RKO (cell line): ENCODE results near the gene FRMD4B.

Experiments
- DNase-seq: peaks from one replicate; pipeline ENCODE4 v3.0.0-alpha.2; 2016; ENCODE audit warnings: low spot score

The FRMD4B gene

DNA sequence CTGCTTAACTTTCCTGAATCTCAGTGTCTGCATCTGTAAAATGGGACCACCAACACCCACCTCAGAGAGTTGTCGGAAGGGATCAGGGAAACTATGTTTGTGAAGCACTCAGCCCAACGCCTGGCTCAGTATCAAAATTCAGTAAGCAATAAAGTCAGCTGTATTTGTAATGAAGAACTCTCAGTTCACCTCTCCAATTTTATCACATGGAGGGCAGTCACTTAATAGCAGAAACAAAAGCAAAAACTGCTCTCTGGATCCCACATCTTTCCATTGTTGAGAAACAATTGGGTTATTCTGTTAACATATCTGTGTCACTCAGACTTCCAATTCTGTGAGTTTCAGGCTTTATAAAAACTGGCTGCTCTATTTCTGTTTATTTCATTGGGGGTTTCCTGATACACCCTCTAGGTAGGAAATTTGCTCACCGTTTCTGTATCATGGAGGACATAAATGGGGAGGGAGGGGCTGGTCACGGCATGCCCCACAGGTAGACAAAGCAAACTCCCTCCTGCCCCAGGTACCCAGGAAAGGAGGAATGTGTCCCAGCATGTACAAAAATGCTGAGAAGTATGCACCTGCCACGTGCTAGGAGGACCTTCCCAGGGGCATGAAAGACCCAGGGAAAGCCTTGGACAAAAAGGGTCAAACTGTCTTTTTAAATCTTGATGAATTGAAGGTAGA is 182.1 kb downstream of the FRMD4B start:
- no peak for DNase-seq

DNA sequence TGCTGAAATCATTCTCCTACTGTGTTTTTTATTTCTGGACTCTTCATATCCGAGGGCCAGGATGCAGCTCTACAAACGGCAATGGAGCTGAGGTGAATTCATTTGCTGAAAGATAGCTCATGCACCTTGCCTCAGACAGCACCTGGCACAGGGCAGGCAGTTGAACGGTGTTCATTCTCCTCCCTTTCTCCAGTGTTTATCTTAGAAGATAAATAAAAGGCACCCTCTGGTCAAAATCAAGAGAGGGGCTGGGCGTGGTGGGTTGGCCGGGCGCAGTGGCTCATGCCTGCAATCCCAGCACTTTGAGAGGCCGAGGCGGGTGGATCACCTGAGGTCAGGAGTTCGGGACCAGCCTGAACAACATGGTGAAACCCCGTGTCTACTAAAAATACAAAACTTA is 184.2 kb downstream of the FRMD4B start:
- DNase-seq: no peak

DNA sequence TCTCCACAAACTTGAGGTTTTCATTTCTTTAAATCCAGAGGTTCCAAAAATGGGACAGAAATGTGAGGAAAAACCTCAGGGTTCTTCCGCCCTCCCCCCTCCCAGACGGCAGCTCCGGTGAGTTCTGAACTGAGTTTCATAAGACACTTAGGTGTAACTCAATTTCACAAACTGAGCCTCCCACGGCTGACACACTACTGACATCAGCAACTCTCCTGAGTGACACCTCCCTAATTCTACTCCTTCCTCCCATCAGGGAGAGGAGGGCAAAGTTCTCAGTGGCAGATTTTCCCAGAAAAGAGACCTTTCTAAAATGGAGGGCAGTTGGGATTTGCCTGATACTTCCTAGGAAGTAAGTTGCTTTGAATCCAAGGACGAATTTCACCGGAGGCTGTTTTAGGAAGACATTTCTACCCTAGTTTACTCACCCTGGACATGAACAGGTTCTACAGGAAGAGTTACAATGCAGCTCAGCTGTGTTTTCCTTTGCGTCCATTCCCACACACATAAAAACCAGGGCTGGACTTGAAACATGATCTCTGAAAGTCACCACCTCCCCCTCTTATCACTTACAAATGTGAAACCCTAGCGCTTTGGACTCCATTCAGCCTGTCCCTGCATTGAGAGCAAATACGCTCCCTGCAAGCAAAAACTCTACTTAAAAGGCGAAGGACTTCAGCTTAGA is 185.4 kb downstream of the FRMD4B start:
- DNase-seq: no peak

DNA sequence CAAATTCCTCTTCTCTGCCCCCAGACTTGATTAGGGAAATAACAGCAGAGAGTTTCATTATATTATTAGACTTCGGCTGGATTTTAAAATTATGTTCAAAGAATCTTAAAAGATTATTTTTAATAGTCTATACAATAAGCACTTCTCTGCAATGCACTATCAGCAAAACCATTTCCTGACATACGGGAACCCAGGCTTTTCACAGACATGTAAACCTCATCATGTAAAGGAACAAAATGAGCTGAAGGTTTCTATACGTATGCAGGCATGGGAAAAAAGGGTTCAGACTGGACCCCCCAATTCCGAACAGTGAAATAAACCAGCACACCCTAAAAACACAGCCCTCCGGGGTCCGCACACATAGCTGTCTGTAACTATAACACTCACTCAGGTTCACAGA is 185.9 kb downstream of the FRMD4B start:
- no peak for DNase-seq

DNA sequence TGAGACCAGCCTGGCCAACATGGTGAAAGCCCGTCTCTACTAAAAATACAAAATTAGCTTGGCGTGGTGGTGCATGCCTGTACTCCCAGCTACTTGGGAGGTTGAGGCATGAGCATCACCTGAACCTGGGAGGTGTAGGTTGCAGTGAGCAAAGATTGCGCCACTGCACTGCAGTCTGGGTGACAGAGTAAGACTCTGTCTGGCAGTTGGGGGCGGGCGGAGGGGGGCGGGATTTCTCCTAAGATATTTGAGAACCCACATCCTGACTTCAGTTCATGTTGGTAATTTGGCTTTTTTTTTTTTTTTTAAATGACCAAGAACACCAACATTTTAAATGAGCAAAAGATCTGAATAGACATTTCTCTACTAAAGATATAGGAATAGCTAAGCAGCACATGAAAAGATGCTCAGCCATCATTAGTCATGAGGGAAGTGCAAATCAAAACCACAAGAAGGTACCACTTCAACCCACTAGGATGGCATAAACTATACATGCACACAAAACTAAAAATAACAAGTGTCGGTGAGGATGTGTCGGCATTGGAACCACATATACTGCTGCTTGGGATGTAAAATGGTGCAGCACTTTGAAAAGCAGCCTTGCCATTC is 187.9 kb downstream of the FRMD4B start:
- no peak for DNase-seq

DNA sequence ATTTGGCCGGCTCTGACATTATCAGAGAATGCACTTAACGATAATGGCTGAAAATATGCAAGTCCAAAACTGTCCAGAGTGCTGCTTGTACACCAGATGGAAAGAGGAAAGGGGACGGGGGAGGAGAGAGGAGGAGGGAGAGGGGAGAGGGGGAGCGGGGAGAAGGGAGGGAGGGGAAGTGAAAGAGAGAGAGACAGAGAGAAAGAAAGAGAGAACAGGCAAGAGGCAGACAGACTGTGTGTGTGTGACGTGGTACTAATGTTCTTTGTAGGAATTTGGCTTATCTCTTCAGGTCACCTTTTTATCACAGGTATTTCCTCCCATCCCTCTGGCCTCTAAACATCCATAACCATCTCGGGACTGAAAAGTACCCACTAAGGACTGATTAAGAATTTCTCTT is 188.4 kb downstream of the FRMD4B start:
- no peak for DNase-seq

DNA sequence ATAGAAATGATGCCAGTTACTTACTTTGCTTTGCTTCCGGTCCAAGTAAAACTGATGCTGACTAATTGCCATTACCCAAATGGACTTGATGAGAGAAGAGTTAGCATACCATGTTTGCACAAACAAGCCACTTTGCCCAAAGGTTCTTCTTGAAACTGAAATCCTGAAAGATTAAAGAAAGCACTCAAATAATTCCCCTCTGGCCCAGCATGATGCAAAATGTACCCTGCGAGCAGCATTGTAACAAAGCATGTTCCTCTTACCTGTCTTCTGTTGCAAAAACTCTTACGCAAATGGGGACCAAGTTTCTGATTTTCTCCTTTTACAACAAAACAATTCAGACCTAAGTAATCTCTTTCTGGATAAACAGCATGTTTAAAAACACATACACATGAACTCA is 189.0 kb downstream of the FRMD4B start:
- no peak for DNase-seq

DNA sequence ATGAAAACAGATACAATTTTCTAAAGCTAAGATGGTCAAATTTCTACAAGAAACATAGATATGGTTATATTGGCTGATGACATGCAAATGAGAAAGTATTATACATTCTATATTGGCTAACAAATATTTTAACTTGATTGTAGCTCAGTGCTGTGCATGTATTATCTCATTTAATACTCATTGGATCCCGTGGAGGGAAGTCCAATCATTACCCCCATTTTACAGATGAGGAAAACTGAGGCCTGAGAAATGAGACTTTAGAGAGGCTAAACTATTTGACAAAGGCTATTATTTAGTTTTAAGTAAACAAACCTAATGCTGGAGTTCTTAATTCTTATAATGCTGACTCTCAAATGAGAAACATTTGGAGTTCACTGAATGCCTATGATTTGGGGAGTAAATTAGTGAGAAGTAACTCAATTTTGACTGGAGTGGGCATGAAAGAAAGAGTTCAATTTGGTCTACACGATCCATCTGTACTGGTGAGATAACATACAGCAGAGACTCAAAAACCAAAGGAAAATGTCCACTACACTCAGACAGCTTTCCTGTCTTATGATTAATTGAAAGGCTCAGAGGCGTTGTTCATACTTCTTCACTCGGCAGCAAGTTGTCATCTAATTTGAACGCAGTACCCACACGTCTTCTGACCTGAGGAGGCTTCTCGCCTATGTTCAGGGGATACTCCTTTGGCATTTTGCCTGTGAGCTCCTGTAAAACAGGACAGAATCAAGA is 191.3 kb downstream of the FRMD4B start:
- no peak for DNase-seq

DNA sequence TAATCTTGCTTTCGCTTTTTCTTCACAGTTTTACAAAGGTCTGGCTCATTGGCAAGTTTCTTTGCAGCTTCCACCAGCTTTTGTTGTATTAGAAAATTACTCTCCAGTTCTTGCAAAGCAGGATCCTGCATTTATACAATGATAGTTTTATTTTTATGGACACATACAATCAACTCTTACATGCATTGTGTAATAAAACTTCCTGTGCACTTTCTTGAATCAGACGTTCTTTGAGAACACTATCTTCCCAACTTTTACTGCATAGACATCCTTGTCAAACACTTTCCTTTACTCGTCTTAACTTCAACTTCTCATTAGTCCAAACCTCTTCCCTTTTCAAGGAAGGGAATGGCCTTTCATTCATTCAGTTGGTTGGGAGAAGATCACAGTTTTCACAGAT is 192.1 kb downstream of the FRMD4B start:
- no peak for DNase-seq

DNA sequence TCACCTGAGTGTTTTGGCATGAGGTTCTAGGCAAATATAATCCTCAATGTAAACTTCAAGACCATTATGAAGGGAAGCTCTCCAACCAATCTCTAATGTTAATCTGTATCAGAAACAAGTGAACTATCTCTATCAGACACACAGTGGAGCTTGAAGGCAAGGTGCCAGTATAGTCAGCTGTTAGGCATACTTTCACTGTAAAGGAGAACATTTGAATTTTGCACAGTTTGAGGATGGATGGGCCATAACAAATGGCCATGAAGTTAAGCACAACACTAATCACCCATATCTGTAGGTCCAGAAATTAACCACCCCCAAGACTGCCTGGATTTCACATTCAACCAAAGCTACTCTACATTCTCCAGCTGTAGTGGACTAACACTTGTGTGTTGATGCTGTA is 194.4 kb downstream of the FRMD4B start:
- no peak for DNase-seq

DNA sequence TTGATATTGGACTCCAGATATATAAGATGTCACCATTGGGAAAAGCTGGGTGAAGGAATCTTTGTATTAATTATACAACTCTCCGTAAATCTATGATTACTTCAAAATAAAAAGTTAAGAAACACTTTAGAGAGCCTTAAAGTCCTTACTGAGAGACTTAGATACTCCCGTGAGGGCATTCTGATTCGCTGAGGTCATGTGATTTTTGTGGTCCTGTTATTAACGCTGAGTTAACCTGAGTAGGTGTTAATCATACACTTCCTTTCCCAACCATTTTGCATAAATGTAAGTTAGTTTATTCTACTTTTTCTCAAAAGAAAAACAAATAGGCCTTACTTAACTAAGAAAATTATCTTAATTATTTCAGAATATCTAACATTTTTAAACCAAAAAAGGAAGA is 196.4 kb downstream of the FRMD4B start:
- no peak for DNase-seq

DNA sequence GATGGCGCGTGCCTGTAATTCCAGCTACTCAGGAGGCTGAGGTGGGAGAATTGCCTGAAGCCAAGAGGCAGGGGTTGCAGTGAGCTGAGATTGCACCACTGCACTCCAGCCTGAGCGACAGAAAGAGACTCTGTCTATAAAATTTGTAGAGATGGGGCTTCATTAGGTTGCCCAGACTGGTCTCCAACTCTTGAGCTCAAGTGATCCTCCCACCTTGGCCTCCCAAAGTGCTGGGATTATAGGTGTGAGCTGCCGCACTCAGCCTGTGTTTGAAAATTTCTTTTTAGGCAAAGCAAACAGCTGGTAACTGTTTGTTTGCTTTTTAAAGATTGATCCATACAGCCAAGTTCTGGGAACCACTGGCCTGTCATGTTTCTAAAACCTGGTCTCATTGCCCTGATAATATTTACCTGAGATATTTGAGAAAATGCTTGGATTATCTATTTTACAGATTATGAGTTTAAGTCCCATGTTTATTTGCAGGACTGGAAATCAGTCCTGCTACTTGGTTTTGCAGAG is 199.3 kb downstream of the FRMD4B start:
- no peak for DNase-seq

DNA sequence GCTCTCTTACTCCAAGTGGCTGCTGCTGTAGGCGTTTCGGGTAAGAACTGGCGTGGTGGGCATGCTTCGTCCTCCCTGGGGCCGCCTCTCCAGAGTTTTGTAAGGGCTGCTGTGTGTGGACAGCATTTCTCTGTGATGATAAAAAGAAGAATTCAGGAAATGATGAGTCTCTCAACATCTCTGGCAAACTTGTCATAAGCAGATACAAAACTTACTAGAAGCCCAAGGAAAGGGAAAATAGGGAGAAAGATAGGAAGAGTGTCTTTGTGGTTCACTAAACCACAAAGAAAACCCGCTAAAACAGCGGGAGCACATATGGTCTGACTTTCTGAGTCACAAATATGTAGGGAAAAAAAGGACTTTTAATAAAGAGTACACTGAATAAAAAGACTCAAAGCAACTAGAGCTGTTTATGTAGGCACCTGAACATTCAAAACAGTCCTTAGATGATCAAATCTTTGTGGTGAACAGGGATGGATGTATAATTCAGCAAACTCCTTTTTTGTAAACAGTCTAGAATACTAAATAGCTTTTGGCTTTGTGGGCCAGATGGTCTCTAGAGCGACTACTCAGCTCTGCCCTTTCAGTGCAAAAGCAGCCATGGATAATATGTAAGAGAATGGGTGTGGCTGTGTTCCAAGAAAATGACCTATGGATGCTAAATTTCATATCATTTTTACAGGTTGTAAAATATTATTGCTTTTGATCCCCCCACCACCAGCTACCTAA is 203.1 kb downstream of the FRMD4B start:
- no peak for DNase-seq

DNA sequence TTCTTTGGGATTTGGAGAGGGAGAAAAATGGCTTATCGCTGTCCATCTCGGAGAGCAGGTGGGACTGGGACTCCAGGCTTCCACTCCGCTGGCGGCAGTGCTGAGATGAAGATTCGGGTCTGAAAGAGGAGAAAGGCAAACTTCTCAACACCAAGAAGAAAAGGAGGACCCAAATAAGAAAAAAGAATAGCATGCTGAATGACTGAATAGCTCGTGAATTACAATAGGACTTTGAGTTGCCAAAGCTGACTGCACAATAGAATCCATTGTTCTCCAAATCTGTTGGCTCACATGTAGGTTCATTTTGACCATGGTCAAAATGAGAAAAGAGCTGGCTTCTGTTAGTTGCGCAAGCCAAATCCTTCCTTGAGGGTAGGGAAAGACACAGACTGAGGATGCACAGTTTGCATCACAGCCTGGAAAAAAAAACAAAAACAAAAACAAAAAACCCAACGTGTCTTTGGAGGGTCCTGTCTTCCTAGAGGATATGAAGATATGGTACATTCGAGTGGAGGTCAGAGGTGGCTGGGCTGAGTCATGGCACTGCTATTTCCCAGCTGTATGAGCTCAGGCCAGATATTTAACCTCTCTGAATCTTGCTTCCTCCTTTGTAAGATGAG is 204.2 kb downstream of the FRMD4B start:
- no peak for DNase-seq

DNA sequence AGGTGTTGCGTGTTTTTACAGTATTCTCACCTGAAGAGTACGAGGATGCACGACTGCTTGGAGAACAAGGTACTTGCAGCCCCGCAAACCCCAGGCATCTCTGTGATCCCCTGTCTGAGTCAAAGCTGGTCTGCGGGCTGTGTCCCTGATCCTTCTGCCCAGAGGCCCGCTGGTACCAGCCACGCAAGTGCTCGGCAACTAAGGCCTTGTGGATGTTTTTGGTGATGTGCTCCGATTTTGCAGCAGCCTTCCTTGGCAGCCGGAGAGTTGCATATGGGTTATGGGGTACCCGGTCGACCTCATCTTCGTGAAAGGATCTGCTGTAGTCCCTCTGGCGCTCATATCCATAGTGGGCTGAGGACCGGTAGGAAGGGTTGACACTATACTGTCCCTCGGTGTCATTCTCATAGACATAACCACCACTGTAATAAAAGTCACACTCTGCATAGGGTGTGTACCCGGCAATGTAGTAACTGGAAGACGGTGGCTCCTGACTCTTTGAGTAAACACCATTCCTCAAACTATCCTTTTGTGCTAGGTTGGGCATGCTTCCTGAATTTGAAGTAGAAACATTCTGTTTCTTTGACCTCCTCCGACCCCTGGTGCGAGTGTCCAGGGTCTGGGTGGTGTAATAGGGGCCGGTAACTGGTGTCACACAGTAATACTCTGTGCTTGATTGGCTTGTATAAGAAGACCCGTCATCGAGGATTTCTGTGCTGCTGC is 204.9 kb downstream of the FRMD4B start:
- DNase-seq: no peak

DNA sequence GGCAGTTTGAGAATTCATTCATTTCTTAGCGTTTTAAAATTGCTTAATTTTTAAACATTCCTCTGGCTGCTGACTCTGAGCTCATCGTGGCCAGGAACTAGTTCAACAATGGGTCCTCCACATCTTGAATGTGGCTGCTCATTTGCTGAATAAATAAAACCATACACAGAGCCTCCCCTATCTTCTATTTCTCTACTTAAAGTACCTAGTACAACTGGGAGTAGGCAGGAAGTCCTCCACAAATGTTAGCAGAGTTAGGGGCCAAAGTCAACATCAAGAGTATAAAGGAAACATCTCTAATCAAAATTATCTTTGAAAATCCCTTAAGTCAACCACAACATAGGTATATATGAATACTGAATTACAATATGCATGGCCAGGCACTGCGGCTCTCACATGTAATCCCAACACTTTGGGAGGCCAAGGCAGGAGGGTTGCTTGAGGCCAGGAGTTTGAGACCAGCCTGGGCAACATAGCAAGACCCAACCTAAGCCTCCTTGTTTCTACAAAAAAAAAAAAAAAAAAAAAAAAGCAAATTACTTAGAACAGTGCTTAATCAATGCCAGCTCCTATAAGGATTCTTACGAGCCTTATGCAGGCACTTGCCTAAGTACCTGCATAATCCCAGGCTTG is 206.0 kb downstream of the FRMD4B start:
- DNase-seq: no peak

DNA sequence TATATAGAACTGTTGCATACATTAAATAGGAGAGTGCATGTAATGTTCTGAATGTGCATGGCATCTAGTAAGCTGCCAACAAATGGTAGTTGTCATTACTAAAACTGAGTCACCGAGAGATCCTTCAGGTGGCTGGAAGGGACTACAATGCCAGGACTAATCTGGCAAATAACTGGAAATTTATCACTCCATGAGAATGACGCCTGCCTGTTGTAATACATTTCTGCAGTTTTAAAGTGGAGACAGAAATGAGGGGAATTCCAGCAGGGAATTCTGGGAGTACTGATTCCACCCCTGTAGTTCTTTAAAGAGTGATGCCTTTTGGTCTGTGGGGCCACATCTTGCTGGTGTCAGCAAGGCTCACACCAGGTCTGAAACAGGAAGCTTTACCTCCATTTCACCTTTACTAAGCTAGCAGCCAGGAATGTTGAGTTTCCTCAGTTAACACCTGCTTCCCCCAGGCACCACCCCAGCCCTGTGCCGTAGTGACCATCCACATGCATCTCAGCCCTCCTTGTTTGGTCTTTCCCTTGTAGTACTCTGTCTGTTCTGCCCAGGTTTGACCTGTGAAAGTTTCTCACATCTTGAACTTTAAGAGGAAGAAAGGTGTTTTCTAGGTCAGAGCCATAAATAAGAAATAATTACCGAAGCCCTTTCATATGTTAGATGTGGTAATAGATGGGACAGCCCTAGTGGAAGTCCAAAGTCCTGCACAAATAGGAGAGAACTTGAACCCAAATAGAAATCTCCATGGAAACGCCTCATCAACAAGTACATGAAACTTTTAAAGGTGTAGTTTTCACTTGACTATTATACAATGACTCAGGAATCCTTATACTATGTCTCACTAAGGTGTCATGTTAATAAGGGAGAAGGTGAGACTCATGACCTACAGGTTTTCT is 206.8 kb downstream of the FRMD4B start:
- peak; percentile 19 for DNase-seq

DNA sequence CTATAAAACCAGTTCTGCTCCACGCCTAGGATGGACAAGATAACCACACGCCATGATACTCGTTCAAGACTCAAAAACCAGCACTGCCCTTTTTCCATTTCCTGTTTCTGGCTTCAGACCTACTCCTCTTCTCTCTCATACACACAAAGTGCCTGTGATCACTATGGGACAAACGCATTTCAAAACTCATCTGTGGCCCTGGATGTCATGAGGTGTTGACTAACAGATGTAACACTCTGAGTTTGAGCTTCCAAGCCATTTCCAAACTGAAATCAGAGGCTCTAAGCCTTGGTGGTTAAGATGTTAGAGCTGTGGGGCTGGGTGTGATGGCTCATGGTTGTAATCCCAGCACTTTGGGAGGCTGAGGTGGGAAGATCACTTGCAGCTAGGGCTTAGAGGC is 207.8 kb downstream of the FRMD4B start:
- no peak for DNase-seq
